GM23338 (cell line): ENCODE measurements around the gene OVCA2. TPM values are rescaled to one million over a fixed set of nuclear protein-coding genes. Genes with fewer than 3 reads are reported as not detected.
A peak's percentile ranks its signal among the peaks of the same experiment; 100 is the strongest.

Experiments used
- ATAC-seq: fragments of 200-7000 bp; cut with Tn5 transposase; 3 replicates; pipeline ENCODE4 v1.9.1; 2020
- DNase-seq: peaks from one replicate; pipeline ENCODE4 v3.0.0-alpha.2; 2015; ENCODE audit warnings: low spot score
- H2AFZ ChIP-seq: fragments of 200-600 bp; sonication (generic); 2 replicates; pipeline ENCODE4 v1.8.0; 2016; ENCODE audit warnings: antibody characterized with exemption, mild to moderate bottlenecking, moderate library complexity
- H3F3A ChIP-seq: fragments of 200-600 bp; sonication (generic); replicated peaks from 2 replicates; pipeline ENCODE4 v1.8.0; 2017; ENCODE audit warnings: antibody characterized with exemption, mixed run types, low read depth
- H3K27ac ChIP-seq: fragments of 200-600 bp; sonication (generic); 2 replicates; pipeline ENCODE4 v1.6.1; 2016; ENCODE audit warnings: low read depth
- H3K27me3 ChIP-seq: fragments of 200-600 bp; sonication (generic); 2 replicates; pipeline ENCODE4 v1.8.0; 2016; ENCODE audit warnings: mild to moderate bottlenecking, mixed run types, moderate library complexity; ENCODE audit not compliant: insufficient read depth
- H3K36me3 ChIP-seq: fragments of 200-600 bp; sonication (generic); 2 replicates; pipeline ENCODE4 v1.8.0; 2016; ENCODE audit warnings: mild to moderate bottlenecking; ENCODE audit not compliant: insufficient read depth
- H3K4me1 ChIP-seq: fragments of 200-600 bp; sonication (generic); 2 replicates; pipeline ENCODE4 v1.8.0; 2016; ENCODE audit warnings: mild to moderate bottlenecking, moderate library complexity; ENCODE audit not compliant: insufficient read depth
- H3K4me2 ChIP-seq: fragments of 200-600 bp; sonication (generic); 2 replicates; pipeline ENCODE4 v1.7.1; 2017; ENCODE audit warnings: mixed run types
- H3K4me3 ChIP-seq: fragments of 200-600 bp; sonication (generic); 2 replicates; pipeline ENCODE4 v1.6.1; 2016; ENCODE audit warnings: mixed run types
- H3K79me2 ChIP-seq: fragments of 200-600 bp; sonication (generic); replicated peaks from 2 replicates; pipeline ENCODE4 v1.8.0; 2017; ENCODE audit warnings: mild to moderate bottlenecking; ENCODE audit not compliant: insufficient read depth
- H3K9me2 ChIP-seq: fragments of 200-600 bp; sonication (generic); 2 replicates; pipeline ENCODE4 v1.8.0; 2017; ENCODE audit not compliant: insufficient read depth
- H4K20me1 ChIP-seq: fragments of 200-600 bp; sonication (generic); replicated peaks from 2 replicates; pipeline ENCODE4 v1.8.0; 2017; ENCODE audit warnings: mild to moderate bottlenecking; ENCODE audit not compliant: insufficient read depth
- H3K27ac Mint-ChIP-seq: 2 replicates; pipeline ENCODE4 v1.8.0; 2020; ENCODE audit warnings: inconsistent platforms, mild to moderate bottlenecking, moderate library complexity, mixed read lengths
- H3K27me3 Mint-ChIP-seq: 3 replicates; pipeline ENCODE4 v1.8.0; 2022; ENCODE audit warnings: low read depth, mild to moderate bottlenecking, moderate library complexity, mixed read lengths, inconsistent platforms; ENCODE audit not compliant: insufficient read depth, poor library complexity
- H3K36me3 Mint-ChIP-seq: 3 replicates; pipeline ENCODE4 v1.8.0; 2021; ENCODE audit warnings: low read depth, mild to moderate bottlenecking, inconsistent platforms, moderate library complexity, mixed read lengths
- H3K4me1 Mint-ChIP-seq: 3 replicates; pipeline ENCODE4 v1.8.0; 2020; ENCODE audit warnings: mild to moderate bottlenecking, inconsistent platforms, mixed read lengths
- H3K4me3 Mint-ChIP-seq: 3 replicates; pipeline ENCODE4 v1.8.0; 2021; ENCODE audit warnings: moderate library complexity, mild to moderate bottlenecking, inconsistent platforms, mixed read lengths
- H3K9me3 Mint-ChIP-seq: 3 replicates; pipeline ENCODE4 v1.8.0; 2020; ENCODE audit warnings: moderate library complexity, mild to moderate bottlenecking, inconsistent platforms, mixed read lengths
- CREB1 ChIP-seq: fragments of 250-450 bp; sonication (Bioruptor Pico); IDR thresholded peaks from 2 replicates; pipeline ENCODE4 v1.5.0; 2020; ENCODE audit warnings: low read depth, mild to moderate bottlenecking, moderate library complexity
- EZH2 ChIP-seq: fragments of 200-600 bp; sonication (generic); IDR thresholded peaks from one replicate; pipeline ENCODE4 v1.8.0; 2017; ENCODE audit warnings: antibody characterized with exemption, mild to moderate bottlenecking, low read depth; ENCODE audit not compliant: unreplicated experiment
- EZH2phosphoT487 ChIP-seq: fragments of 200-600 bp; sonication (generic); IDR thresholded peaks from one replicate; pipeline ENCODE4 v1.8.1; 2018; ENCODE audit warnings: antibody characterized with exemption; ENCODE audit not compliant: unreplicated experiment
- NANOG ChIP-seq: IDR thresholded peaks from 2 replicates; pipeline ENCODE4 v1.6.1; 2016; ENCODE audit warnings: antibody characterized with exemption, borderline replicate concordance
- POLR2AphosphoS5 ChIP-seq: IDR thresholded peaks from 2 replicates; pipeline ENCODE4 v1.6.1; 2016; ENCODE audit warnings: antibody characterized with exemption, low read depth
- ZNF114 ChIP-seq: fragments of 250-450 bp; sonication (Bioruptor Pico); IDR thresholded peaks from 2 replicates; pipeline ENCODE4 v1.5.0; 2020; ENCODE audit warnings: mild to moderate bottlenecking, moderate library complexity
- ZNF331 ChIP-seq: fragments of 250-450 bp; sonication (Bioruptor Pico); IDR thresholded peaks from 2 replicates; pipeline ENCODE4 v1.5.0; 2020; ENCODE audit warnings: low read depth, mild to moderate bottlenecking, moderate library complexity
- polyA plus RNA-seq: library from polyadenylated mRNA; unstranded; fragments of >200 nt; fragmentation: Nextera tagmentation; extraction: Ambion mirVana; gene quantifications from 2 replicates; pipeline ENCODE4 v1.2.1, GENCODE V29; 2016
- total RNA-seq: library from RNA; depleted of rRNA; stranded (reverse); fragments of >200 nt; shearing (Covaris generic); gene quantifications from 2 replicates; pipeline ENCODE4 v1.2.3, GENCODE V29; 2014
- TF ChIP-seq, protein P1 (sequence below): IDR thresholded peaks from 2 replicates; pipeline ENCODE4 v1.6.1; 2016; ENCODE audit warnings: antibody characterized with exemption
- TF ChIP-seq, protein P2 (sequence below), 2 experiments: fragments of 200-600 bp in 1 of 2; sonication (generic) in 1 of 2; conservative IDR thresholded peaks; 2 replicates each; pipeline versions ENCODE4 v1.5.1 to v1.6.1; 2016 to 2017; ENCODE audit warnings: antibody characterized with exemption in 2 of 2, low read depth in 2 of 2, mild to moderate bottlenecking in 2 of 2, moderate library complexity in 1 of 2
- TF ChIP-seq, protein P3 (sequence below): fragments of 250-450 bp; sonication (Bioruptor Pico); IDR thresholded peaks from 2 replicates; pipeline ENCODE4 v1.5.0; 2020; ENCODE audit warnings: mild to moderate bottlenecking, moderate library complexity
- TF ChIP-seq, protein P4 (sequence below): IDR thresholded peaks from one replicate; pipeline ENCODE4 v1.6.1; 2018; ENCODE audit warnings: antibody characterized with exemption; ENCODE audit not compliant: unreplicated experiment

Gene OVCA2
- total and polyA plus RNA-seq, 2 experiments from 2014 or later, result 15.9 to 21.3 TPM

DNA sequence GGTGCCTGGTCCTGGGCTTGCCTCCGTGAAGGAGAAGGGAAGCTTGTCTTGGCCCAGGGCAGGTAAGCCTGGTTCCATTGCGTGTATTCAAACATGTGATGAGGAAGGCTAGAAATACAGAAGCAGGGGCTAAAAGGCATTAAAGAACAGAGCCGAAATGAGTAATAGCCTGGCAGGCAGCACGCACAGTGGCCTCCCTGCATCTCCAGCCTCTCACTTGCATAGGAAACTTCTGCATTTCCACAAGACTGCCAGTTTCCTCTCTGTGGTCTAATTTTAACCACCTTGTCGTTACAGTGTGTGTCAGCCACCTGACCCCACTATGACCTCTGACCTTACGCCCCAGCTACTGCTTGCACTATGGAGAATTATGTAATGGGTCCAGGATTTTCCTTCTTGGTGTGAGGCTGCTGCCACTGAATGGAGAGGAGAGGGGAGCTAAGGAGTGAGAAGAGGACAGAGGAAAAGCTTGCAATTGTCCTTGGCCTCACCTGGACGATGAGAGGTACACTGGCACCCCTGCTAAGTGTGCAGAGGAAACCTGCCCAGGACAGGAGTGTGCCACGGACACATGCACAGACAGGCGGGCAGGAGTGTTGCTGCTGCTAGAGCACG lies 45.9 kb downstream of the OVCA2 start (continued):
- TF ChIP-seq, protein P1, sequence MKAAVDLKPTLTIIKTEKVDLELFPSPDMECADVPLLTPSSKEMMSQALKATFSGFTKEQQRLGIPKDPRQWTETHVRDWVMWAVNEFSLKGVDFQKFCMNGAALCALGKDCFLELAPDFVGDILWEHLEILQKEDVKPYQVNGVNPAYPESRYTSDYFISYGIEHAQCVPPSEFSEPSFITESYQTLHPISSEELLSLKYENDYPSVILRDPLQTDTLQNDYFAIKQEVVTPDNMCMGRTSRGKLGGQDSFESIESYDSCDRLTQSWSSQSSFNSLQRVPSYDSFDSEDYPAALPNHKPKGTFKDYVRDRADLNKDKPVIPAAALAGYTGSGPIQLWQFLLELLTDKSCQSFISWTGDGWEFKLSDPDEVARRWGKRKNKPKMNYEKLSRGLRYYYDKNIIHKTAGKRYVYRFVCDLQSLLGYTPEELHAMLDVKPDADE, result no peak
- TF ChIP-seq NANOG, result no peak

DNA sequence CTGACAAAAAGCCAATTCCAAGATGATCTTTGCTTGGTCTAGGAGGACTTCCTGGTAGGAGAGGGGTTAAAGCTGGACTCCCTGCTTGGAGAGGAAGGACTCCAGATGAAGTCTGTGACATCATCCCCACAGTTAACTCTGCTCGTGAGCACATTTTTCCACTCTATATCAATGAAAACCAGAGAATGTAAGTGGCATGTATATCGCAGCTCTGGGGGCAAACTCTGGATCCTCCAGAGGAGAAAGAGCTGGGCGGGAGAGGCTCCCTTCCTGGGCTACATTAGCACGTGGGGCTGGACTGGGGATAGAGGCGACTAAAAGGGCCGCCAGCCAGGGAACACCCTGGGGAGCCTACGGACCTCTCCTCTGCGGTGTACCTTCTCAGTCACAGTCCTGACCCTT lies 47.2 kb downstream of the OVCA2 start:
- Histone ChIP-seq H3K9me2 (no peaks in the 10 kb centered on the region), H4K20me1 (no peaks in the 10 kb centered on the region), H3K4me2 (no peak overlapping the region), H3K4me1 (peaks cover 17% of the 10 kb centered on the region), H3K79me2 (no peaks in the 10 kb centered on the region), H3K36me3 (no peaks in the 10 kb centered on the region), H3K27me3 (no peaks in the 10 kb centered on the region), H2AFZ (no peak overlapping the region), H3K27ac (no peak overlapping the region; the same call in 1 of the 2 replicates), H3K4me3 (no peak overlapping the region), H3F3A (no peaks in the 10 kb centered on the region)
- H3K27ac Mint-ChIP-seq, result no peak overlapping the region
- H3K27me3 Mint-ChIP-seq, result peaks cover 2% of the 10 kb centered on the region
- H3K4me3 Mint-ChIP-seq, result no peak overlapping the region
- H3K36me3 Mint-ChIP-seq, result no peaks in the 10 kb centered on the region; the same call in 1 of the 3 replicates
- ATAC-seq (peak; percentile 11; the same call in 1 of the 3 replicates), DNase-seq (no peak)
- H3K9me3 Mint-ChIP-seq, result no peaks in the 10 kb centered on the region
- H3K4me1 Mint-ChIP-seq, result peaks cover 43% of the 10 kb centered on the region
- no peak for TF ChIP-seq ZNF331 (CRISPR knock-in tag)
- TF ChIP-seq, protein P2, sequence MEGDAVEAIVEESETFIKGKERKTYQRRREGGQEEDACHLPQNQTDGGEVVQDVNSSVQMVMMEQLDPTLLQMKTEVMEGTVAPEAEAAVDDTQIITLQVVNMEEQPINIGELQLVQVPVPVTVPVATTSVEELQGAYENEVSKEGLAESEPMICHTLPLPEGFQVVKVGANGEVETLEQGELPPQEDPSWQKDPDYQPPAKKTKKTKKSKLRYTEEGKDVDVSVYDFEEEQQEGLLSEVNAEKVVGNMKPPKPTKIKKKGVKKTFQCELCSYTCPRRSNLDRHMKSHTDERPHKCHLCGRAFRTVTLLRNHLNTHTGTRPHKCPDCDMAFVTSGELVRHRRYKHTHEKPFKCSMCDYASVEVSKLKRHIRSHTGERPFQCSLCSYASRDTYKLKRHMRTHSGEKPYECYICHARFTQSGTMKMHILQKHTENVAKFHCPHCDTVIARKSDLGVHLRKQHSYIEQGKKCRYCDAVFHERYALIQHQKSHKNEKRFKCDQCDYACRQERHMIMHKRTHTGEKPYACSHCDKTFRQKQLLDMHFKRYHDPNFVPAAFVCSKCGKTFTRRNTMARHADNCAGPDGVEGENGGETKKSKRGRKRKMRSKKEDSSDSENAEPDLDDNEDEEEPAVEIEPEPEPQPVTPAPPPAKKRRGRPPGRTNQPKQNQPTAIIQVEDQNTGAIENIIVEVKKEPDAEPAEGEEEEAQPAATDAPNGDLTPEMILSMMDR (conservative IDR thresholded peaks at IDR 0.05; ENCODE audit: low read depth in 2 of 2), result no peak
- TF ChIP-seq CREB1 (CRISPR knock-in tag), result no peak
- no peak for TF ChIP-seq EZH2phosphoT487
- TF ChIP-seq, protein P3, sequence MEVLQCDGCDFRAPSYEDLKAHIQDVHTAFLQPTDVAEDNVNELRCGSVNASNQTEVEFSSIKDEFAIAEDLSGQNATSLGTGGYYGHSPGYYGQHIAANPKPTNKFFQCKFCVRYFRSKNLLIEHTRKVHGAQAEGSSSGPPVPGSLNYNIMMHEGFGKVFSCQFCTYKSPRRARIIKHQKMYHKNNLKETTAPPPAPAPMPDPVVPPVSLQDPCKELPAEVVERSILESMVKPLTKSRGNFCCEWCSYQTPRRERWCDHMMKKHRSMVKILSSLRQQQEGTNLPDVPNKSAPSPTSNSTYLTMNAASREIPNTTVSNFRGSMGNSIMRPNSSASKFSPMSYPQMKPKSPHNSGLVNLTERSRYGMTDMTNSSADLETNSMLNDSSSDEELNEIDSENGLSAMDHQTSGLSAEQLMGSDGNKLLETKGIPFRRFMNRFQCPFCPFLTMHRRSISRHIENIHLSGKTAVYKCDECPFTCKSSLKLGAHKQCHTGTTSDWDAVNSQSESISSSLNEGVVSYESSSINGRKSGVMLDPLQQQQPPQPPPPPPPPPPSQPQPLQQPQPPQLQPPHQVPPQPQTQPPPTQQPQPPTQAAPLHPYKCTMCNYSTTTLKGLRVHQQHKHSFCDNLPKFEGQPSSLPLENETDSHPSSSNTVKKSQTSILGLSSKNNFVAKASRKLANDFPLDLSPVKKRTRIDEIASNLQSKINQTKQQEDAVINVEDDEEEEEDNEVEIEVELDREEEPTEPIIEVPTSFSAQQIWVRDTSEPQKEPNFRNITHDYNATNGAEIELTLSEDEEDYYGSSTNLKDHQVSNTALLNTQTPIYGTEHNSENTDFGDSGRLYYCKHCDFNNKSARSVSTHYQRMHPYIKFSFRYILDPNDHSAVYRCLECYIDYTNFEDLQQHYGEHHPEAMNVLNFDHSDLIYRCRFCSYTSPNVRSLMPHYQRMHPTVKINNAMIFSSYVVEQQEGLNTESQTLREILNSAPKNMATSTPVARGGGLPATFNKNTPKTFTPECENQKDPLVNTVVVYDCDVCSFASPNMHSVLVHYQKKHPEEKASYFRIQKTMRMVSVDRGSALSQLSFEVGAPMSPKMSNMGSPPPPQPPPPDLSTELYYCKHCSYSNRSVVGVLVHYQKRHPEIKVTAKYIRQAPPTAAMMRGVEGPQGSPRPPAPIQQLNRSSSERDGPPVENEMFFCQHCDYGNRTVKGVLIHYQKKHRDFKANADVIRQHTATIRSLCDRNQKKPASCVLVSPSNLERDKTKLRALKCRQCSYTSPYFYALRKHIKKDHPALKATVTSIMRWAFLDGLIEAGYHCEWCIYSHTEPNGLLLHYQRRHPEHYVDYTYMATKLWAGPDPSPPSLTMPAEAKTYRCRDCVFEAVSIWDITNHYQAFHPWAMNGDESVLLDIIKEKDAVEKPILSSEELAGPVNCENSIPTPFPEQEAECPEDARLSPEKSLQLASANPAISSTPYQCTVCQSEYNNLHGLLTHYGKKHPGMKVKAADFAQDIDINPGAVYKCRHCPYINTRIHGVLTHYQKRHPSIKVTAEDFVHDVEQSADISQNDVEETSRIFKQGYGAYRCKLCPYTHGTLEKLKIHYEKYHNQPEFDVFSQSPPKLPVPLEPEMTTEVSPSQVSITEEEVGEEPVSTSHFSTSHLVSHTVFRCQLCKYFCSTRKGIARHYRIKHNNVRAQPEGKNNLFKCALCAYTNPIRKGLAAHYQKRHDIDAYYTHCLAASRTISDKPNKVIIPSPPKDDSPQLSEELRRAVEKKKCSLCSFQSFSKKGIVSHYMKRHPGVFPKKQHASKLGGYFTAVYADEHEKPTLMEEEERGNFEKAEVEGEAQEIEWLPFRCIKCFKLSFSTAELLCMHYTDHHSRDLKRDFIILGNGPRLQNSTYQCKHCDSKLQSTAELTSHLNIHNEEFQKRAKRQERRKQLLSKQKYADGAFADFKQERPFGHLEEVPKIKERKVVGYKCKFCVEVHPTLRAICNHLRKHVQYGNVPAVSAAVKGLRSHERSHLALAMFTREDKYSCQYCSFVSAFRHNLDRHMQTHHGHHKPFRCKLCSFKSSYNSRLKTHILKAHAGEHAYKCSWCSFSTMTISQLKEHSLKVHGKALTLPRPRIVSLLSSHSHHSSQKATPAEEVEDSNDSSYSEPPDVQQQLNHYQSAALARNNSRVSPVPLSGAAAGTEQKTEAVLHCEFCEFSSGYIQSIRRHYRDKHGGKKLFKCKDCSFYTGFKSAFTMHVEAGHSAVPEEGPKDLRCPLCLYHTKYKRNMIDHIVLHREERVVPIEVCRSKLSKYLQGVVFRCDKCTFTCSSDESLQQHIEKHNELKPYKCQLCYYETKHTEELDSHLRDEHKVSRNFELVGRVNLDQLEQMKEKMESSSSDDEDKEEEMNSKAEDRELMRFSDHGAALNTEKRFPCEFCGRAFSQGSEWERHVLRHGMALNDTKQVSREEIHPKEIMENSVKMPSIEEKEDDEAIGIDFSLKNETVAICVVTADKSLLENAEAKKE, result no peak
- TF ChIP-seq ZNF114 (CRISPR knock-in tag), result no peak
- no peak for TF ChIP-seq EZH2
- TF ChIP-seq POLR2AphosphoS5, result no peak
- TF ChIP-seq, protein P1, result no peak
- TF ChIP-seq, protein P4, sequence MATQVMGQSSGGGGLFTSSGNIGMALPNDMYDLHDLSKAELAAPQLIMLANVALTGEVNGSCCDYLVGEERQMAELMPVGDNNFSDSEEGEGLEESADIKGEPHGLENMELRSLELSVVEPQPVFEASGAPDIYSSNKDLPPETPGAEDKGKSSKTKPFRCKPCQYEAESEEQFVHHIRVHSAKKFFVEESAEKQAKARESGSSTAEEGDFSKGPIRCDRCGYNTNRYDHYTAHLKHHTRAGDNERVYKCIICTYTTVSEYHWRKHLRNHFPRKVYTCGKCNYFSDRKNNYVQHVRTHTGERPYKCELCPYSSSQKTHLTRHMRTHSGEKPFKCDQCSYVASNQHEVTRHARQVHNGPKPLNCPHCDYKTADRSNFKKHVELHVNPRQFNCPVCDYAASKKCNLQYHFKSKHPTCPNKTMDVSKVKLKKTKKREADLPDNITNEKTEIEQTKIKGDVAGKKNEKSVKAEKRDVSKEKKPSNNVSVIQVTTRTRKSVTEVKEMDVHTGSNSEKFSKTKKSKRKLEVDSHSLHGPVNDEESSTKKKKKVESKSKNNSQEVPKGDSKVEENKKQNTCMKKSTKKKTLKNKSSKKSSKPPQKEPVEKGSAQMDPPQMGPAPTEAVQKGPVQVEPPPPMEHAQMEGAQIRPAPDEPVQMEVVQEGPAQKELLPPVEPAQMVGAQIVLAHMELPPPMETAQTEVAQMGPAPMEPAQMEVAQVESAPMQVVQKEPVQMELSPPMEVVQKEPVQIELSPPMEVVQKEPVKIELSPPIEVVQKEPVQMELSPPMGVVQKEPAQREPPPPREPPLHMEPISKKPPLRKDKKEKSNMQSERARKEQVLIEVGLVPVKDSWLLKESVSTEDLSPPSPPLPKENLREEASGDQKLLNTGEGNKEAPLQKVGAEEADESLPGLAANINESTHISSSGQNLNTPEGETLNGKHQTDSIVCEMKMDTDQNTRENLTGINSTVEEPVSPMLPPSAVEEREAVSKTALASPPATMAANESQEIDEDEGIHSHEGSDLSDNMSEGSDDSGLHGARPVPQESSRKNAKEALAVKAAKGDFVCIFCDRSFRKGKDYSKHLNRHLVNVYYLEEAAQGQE, result no peak
